HepG2 (cell line): Measurements from ENCODE around the gene HCK. TPM values are rescaled to one million over a fixed set of nuclear protein-coding genes. Genes with fewer than 3 reads are reported as not detected.

Experiments
- ATAC-seq: fragments of 200-7000 bp; cut with Tn5 transposase; 3 replicates; pipeline ENCODE4 v1.9.1; 2020; ENCODE audit warnings: mild to moderate bottlenecking, moderate library complexity
- BruUV-seq: library from RNA; stranded (reverse); fragments of 400-500 nt; replicated peaks from 2 replicates; lab custom pipeline; 2021; lab: Mats Ljungman, UMichigan
- CTCF ChIA-PET: fragments of 300-600 bp; formaldehyde crosslinking; extraction: SDS; loops from one replicate; lab custom pipeline; 2021; ENCODE audit warnings: low total read pairs, inconsistent platforms, low intra/inter-chr PET ratio; lab: Yijun Ruan, JAX
- POLR2A ChIA-PET: fragments of 350-600 bp; sonication (Branson Sonifier 250); formaldehyde crosslinking; loops from one replicate; lab custom pipeline; 2020; ENCODE audit warnings: antibody characterized with exemption, inconsistent platforms; lab: Yijun Ruan, JAX
- DNase-seq: peaks from one replicate; pipeline ENCODE4 v3.0.0-alpha.2; 2015; ENCODE audit warnings: low spot score
- FAIRE-seq: peaks from 3 replicates; lab custom pipeline; 2011; peaks lifted over from hg19 to GRCh38; lab: Jason Lieb, UNC
- H2AFZ ChIP-seq: one replicate; pipeline ENCODE4 v1.6.1; 2011; ENCODE audit warnings: low read length, inconsistent platforms
- H3K27ac ChIP-seq: fragments of 300-600 bp; 3 replicates; pipeline ENCODE4 v1.8.0; 2011; ENCODE audit warnings: mixed run types, mild to moderate bottlenecking, mixed read lengths, low read length, inconsistent platforms; ENCODE audit not compliant: insufficient read depth; ENCODE audit errors: extremely low read length
- H3K27me3 ChIP-seq, 2 experiments: fragments of 200-600 bp in 1 of 2; 2 replicates in 1 of 2; 3 replicates in 1 of 2; pipeline versions ENCODE4 v1.6.0 to v1.8.0; 2011; ENCODE audit warnings: low read length in 2 of 2, mild to moderate bottlenecking in 2 of 2, moderate library complexity in 2 of 2, inconsistent platforms in 1 of 2; ENCODE audit not compliant: insufficient read depth in 2 of 2, control insufficient read depth in 1 of 2
- H3K36me3 ChIP-seq, 2 experiments: fragments of 200-600 bp in 1 of 2; replicated peaks in 1 of 2; 2 replicates in 1 of 2; 3 replicates in 1 of 2; pipeline versions ENCODE4 v1.5.1 to v1.8.0; 2011; ENCODE audit warnings: low read length in 2 of 2, inconsistent platforms in 1 of 2; ENCODE audit not compliant: insufficient read depth in 2 of 2, control insufficient read depth in 1 of 2
- H3K4me1 ChIP-seq: 2 replicates; pipeline ENCODE4 v1.5.1; 2012; ENCODE audit warnings: low read length, inconsistent platforms; ENCODE audit not compliant: insufficient read depth
- H3K4me2 ChIP-seq: 2 replicates; pipeline ENCODE4 v1.6.0; 2011; ENCODE audit warnings: low read depth, low read length, inconsistent platforms
- H3K4me3 ChIP-seq, 3 experiments: fragments of 200-600 bp in 1 of 3; sonication (generic), shearing (Covaris generic) in 1 of 3; replicated peaks in 1 of 3; 2 replicates each; pipeline ENCODE4 v1.5.1; 2011 to 2016; ENCODE audit warnings: low read length in 3 of 3, inconsistent platforms in 2 of 3, low read depth in 2 of 3, mild to moderate bottlenecking in 2 of 3, control low read depth in 1 of 3, mixed read lengths in 1 of 3; ENCODE audit not compliant: insufficient read depth in 1 of 3
- H3K79me2 ChIP-seq: one replicate; pipeline ENCODE4 v1.6.1; 2011; ENCODE audit warnings: low read length, inconsistent platforms; ENCODE audit not compliant: insufficient read depth
- H3K9ac ChIP-seq: 2 replicates; pipeline ENCODE4 v1.6.0; 2011; ENCODE audit warnings: mild to moderate bottlenecking, low read depth, low read length, inconsistent platforms; ENCODE audit not compliant: insufficient read depth
- H3K9me3 ChIP-seq: 2 replicates; pipeline ENCODE4 v1.5.1; 2012; ENCODE audit warnings: mild to moderate bottlenecking, low read length
- H4K20me1 ChIP-seq: 2 replicates; pipeline ENCODE4 v1.6.0; 2011; ENCODE audit warnings: inconsistent platforms, mild to moderate bottlenecking, low read length, moderate library complexity; ENCODE audit not compliant: insufficient read depth
- AKAP8 ChIP-seq: sonication (generic); formaldehyde crosslinking; IDR thresholded peaks from 2 replicates; pipeline ENCODE4 v1.5.1; 2020; ENCODE audit warnings: mild to moderate bottlenecking, missing genetic modification reagents
- FOXA1 ChIP-seq, 2 experiments: fragments of 450-650 bp in 1 of 2; sonication (generic) in 1 of 2; formaldehyde crosslinking in 1 of 2; IDR thresholded peaks; 2 replicates each; pipeline versions ENCODE4 v1.4.0 to v1.6.1; 2016 to 2020; ENCODE audit warnings: missing genetic modification reagents in 1 of 2
- KDM2A ChIP-seq: sonication (generic); formaldehyde crosslinking; IDR thresholded peaks from 2 replicates; pipeline ENCODE4 v1.4.0; 2020; ENCODE audit warnings: low read depth, missing genetic modification reagents, borderline replicate concordance
- MXD4 ChIP-seq: IDR thresholded peaks from 2 replicates; pipeline ENCODE4 v1.6.1; 2016; ENCODE audit warnings: mild to moderate bottlenecking, missing biosample characterization, missing genetic modification reagents
- RFX5 ChIP-seq: IDR thresholded peaks from 2 replicates; pipeline ENCODE4 v1.6.1; 2011; ENCODE audit warnings: low read depth, low read length, improper control_type of control experiment
- SMC3 ChIP-seq: IDR thresholded peaks from 2 replicates; pipeline ENCODE4 v1.6.1; 2011; ENCODE audit warnings: low read length, improper control_type of control experiment
- SOX5 ChIP-seq: IDR thresholded peaks from 2 replicates; pipeline ENCODE4 v1.6.1; 2016; ENCODE audit warnings: borderline replicate concordance
- SSRP1 ChIP-seq: IDR thresholded peaks from 2 replicates; pipeline ENCODE4 v1.6.1; 2016; ENCODE audit warnings: control low read depth
- SUZ12 ChIP-seq: fragments of 150-350 bp; IDR thresholded peaks from 2 replicates; pipeline ENCODE4 v1.6.1; 2014; ENCODE audit warnings: low read depth, low read length
- TCF7 ChIP-seq: sonication (generic); IDR thresholded peaks from 2 replicates; pipeline ENCODE4 v1.6.1; 2016; ENCODE audit warnings: antibody characterized with exemption, low read depth
- ZMYM4 ChIP-seq: sonication (generic); formaldehyde crosslinking; IDR thresholded peaks from 2 replicates; pipeline ENCODE4 v1.8.1; 2023; ENCODE audit warnings: mild to moderate bottlenecking, missing genetic modification reagents
- ZNF569 ChIP-seq: sonication (generic); formaldehyde crosslinking; IDR thresholded peaks from 2 replicates; pipeline ENCODE4 v1.5.0; 2020; ENCODE audit warnings: mild to moderate bottlenecking, missing genetic modification reagents, moderate library complexity, borderline replicate concordance
- ZNF644 ChIP-seq: IDR thresholded peaks from 2 replicates; pipeline ENCODE4 v1.6.1; 2016; ENCODE audit warnings: low read depth
- WGBS: methylation state at CpG from one replicate; pipeline ENCODE4 v1.1.6; 2017; ENCODE audit warnings: low lambda C conversion rate; 5-methylcytosine and 5-hydroxymethylcytosine counted together
- in situ Hi-C: cut with HindIII; loops from 2 replicates; pipeline ENCODE4 v1.10.0; 2017; ENCODE audit warnings: low pct_unique_long_range_greater_than_20kb; ENCODE audit not compliant: extremely low pct_ligation_motif_present
- intact Hi-C: fragments of 100-400 bp; cut with micrococcal nuclease; formaldehyde crosslinking; loops from one replicate; pipeline ENCODE4 v1.10.0; 2022; ENCODE audit not compliant: unreplicated experiment
- polyA plus RNA-seq, 8 experiments: library from polyadenylated mRNA; depleted of rRNA in 3 of 8; stranded (reverse) in 7 of 8; unstranded in 1 of 8; fragments of >200 nt; fragmentation: Illumina TruSeq in 4 of 8; extraction: Trizol in 4 of 8; gene quantifications; 2 replicates each; pipeline versions ENCODE4 v1.2.1 to v1.2.3, GENCODE V29; 2011 to 2016; ENCODE audit warnings: low read depth in 4 of 8, missing spikeins in 1 of 8, mixed read lengths in 1 of 8; ENCODE audit not compliant: insufficient read depth in 1 of 8
- total RNA-seq, 5 experiments: library from RNA; depleted of rRNA; stranded (reverse); fragments of >200 nt; fragmentation: Illumina TruSeq; extraction: Trizol; gene quantifications; 2 replicates each; pipeline ENCODE4 v1.2.3, GENCODE V29; 2016; ENCODE audit warnings: low read depth in 1 of 5
- TF ChIP-seq, protein P1 (sequence below): sonication (generic); formaldehyde crosslinking; IDR thresholded peaks from 2 replicates; pipeline ENCODE4 v1.4.0; 2020; ENCODE audit warnings: missing genetic modification reagents
- TF ChIP-seq, protein P2 (sequence below): sonication (generic); formaldehyde crosslinking; IDR thresholded peaks from 2 replicates; pipeline ENCODE4 v1.4.0; 2020; ENCODE audit warnings: missing genetic modification reagents, mild to moderate bottlenecking, borderline replicate concordance

HCK gene
- total and polyA plus RNA-seq, 2 of the 13 experiments (the other 11 are each of a cell fraction or from before 2014, with no cell fraction given), result 0.04 TPM; not detected in 1

DNA sequence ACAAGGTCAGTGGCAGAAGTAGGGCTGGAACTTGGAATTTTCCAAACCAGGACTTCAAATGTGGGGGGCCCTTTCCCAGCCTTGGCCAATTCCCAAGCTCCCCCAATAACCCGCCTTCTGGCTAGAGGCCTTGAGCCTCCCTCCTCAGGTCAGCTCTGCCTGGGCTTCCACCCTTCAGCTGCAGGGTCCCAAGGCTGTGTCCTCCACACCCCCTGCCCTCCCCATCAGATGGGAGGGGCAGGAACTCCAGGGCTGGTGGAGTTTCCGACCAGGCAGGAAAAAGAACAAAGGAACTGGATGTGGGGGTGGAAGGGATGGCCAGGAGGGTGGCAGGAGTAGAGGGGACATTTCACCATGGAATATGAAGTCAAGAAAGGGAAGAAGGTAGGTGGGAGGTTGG is 41.9 kb upstream of the HCK start, which contains the start of gene CCM2L:
CCM2L (plus strand) TSS at position 338 of the 400 bp plus-strand sequence; CDS start at position 355, 17 bp downstream.
- CTCF ChIA-PET, result no interaction called here
- ATAC-seq (no peak; the same call in 2 of the 3 replicates), DNase-seq (no peak)
- H3K4me2 ChIP-seq, result no peak within 1 kb of the TSS
- H3K4me1 ChIP-seq, result 0 out of 2 replicates have a peak, but pooled peaks cover 5% of the 10 kb centered on the region
- no peak within 1 kb of the TSS for H3K27ac ChIP-seq
- no TSS peak for BruUV-seq
- H2AFZ ChIP-seq, result no peak within 1 kb of the TSS
- TF ChIP-seq AKAP8 (CRISPR knock-in tag) (no peak), SSRP1 (CRISPR knock-in tag) (no peak), KDM2A (CRISPR knock-in tag) (no peak)
- TF ChIP-seq, protein P1, sequence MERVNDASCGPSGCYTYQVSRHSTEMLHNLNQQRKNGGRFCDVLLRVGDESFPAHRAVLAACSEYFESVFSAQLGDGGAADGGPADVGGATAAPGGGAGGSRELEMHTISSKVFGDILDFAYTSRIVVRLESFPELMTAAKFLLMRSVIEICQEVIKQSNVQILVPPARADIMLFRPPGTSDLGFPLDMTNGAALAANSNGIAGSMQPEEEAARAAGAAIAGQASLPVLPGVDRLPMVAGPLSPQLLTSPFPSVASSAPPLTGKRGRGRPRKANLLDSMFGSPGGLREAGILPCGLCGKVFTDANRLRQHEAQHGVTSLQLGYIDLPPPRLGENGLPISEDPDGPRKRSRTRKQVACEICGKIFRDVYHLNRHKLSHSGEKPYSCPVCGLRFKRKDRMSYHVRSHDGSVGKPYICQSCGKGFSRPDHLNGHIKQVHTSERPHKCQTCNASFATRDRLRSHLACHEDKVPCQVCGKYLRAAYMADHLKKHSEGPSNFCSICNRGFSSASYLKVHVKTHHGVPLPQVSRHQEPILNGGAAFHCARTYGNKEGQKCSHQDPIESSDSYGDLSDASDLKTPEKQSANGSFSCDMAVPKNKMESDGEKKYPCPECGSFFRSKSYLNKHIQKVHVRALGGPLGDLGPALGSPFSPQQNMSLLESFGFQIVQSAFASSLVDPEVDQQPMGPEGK (CRISPR knock-in tag), result peak; percentile 28; the same call in 1 of the 2 replicates
- TF ChIP-seq, all 625 proteins: peak for 1
- intact Hi-C loops (no loop called here), in situ Hi-C loops (no loop called here)
- no peak within 1 kb of the TSS for H3K4me3 ChIP-seq
- H3K9ac ChIP-seq, result no peak within 1 kb of the TSS
- no peaks in the 10 kb centered on the region for H3K36me3 ChIP-seq
- H3K9me3 ChIP-seq, result no peaks in the 10 kb centered on the region
- 2% methylated on average over 2 of the region's 2 CpGs for WGBS
- no peak for FAIRE-seq
- H4K20me1 ChIP-seq, result no peaks in the 10 kb centered on the region
- H3K27me3 ChIP-seq, result peaks cover 4 to 54% of the 10 kb centered on the region in 2 experiments
- no peaks in the 10 kb centered on the region for H3K79me2 ChIP-seq
- POLR2A ChIA-PET, result no interaction called here

DNA sequence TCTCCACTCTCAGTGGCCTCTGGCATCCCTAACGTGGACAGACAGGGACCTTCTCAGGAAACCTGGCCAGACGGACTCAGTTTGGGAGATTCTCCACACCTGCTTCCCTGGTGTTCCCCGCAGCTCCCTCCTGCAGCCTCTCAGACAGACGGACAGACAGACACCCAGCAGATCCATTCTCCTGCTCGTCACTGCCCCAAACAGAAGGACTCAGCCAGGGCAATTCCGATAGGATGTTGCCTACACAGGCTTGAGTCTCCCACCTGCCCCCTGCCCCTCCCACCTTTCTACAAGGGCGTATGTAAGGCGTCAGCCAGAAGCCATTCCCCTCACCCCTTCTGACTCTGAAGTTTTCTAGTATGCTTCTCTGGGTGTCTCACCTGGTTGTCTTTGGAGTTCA is 41.4 kb upstream of the HCK start:
- 0 out of 2 replicates have a peak, but pooled peaks cover 5% of the 10 kb centered on the region for H3K4me1 ChIP-seq
- ATAC-seq, result peak; percentile 23
- H3K4me3 ChIP-seq, result no peak overlapping the region
- TF ChIP-seq FOXA1 (IDR thresholded peaks at IDR 0.05), result no peak
- no peak for TF ChIP-seq FOXA1 (CRISPR knock-in tag; IDR thresholded peaks at IDR 0.05)
- TF ChIP-seq SUZ12, result no peak
- no peak for TF ChIP-seq MXD4
- no peak for TF ChIP-seq SMC3
- TF ChIP-seq ZNF644 (CRISPR knock-in tag), result no peak
- TF ChIP-seq RFX5, result no peak
- TF ChIP-seq TCF7, result no peak
- TF ChIP-seq ZNF569 (CRISPR knock-in tag), result no peak
- TF ChIP-seq, protein P2, sequence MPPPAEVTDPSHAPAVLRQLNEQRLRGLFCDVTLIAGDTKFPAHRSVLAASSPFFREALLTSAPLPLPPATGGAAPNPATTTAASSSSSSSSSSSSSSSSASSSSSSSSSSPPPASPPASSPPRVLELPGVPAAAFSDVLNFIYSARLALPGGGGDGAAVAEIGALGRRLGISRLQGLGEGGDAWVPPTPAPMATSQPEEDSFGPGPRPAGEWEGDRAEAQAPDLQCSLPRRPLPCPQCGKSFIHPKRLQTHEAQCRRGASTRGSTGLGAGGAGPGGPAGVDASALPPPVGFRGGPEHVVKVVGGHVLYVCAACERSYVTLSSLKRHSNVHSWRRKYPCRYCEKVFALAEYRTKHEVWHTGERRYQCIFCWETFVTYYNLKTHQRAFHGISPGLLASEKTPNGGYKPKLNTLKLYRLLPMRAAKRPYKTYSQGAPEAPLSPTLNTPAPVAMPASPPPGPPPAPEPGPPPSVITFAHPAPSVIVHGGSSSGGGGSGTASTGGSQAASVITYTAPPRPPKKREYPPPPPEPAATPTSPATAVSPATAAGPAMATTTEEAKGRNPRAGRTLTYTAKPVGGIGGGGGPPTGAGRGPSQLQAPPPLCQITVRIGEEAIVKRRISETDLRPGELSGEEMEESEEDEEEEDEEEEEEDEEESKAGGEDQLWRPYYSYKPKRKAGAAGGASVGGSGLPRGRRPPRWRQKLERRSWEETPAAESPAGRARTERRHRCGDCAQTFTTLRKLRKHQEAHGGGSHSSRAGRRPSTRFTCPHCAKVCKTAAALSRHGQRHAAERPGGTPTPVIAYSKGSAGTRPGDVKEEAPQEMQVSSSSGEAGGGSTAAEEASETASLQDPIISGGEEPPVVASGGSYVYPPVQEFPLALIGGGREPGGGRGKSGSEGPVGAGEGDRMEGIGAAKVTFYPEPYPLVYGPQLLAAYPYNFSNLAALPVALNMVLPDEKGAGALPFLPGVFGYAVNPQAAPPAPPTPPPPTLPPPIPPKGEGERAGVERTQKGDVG (CRISPR knock-in tag), result no peak
- TF ChIP-seq SOX5 (CRISPR knock-in tag), result no peak
- TF ChIP-seq ZMYM4 (CRISPR knock-in tag), result no peak
- WGBS, result 14% methylated on average over 8 of the region's 8 CpGs
- ChIA-PET POLR2A (no interaction called here), CTCF (no interaction called here)
- no peaks in the 10 kb centered on the region for H3K9me3 ChIP-seq
- no peak for FAIRE-seq
- intact Hi-C loops, result no loop called here
- H3K36me3 ChIP-seq, result no peaks in the 10 kb centered on the region
- no peak overlapping the region for H3K27ac ChIP-seq
- no peak overlapping the region for H3K9ac ChIP-seq
- H3K27me3 ChIP-seq, result peaks cover 4 to 59% of the 10 kb centered on the region in 2 experiments
- no peak overlapping the region for H2AFZ ChIP-seq
- no peaks in the 10 kb centered on the region for H4K20me1 ChIP-seq
- H3K79me2 ChIP-seq, result no peaks in the 10 kb centered on the region
- in situ Hi-C loops, result no loop called here
- no TSS peak for BruUV-seq
- no peak overlapping the region for H3K4me2 ChIP-seq
- no peak for DNase-seq
